HCT116 (cell line): ENCODE data around the gene WNT5B. TPM values are rescaled to one million over a fixed set of nuclear protein-coding genes. Genes with fewer than 3 reads are reported as not detected.

Experiments used
- ATAC-seq: fragments of 200-7000 bp; cut with Tn5 transposase; 2 replicates; pipeline ENCODE4 v1.9.1; 2020; ENCODE audit warnings: mild to moderate bottlenecking, moderate library complexity
- BruUV-seq: library from RNA; stranded (reverse); fragments of 400-500 nt; replicated peaks from 2 replicates; lab custom pipeline; 2021; lab: Mats Ljungman, UMichigan
- CTCF ChIA-PET: fragments of 300-600 bp; sonication (Branson Sonifier 250); formaldehyde crosslinking; loops from one replicate; lab custom pipeline; 2021; ENCODE audit warnings: antibody characterized with exemption; lab: Charles Lee
- POLR2A ChIA-PET: fragments of 300-600, 350-600 bp; sonication (Branson Sonifier 250); formaldehyde crosslinking; loops from one replicate; lab custom pipeline; 2021; ENCODE audit warnings: antibody characterized with exemption; lab: Charles Lee
- RAD21 ChIA-PET, 2 experiments: fragments of 300-600 bp; sonication (Branson Sonifier 250); formaldehyde crosslinking; loops; one replicate each; lab custom pipeline; 2023; ENCODE audit warnings: low total read pairs in 2 of 2; ENCODE audit not compliant: uncharacterized antibody in 2 of 2, unreplicated experiment in 2 of 2, low non-redundant PET in 1 of 2; lab: Charles Lee
- DNase-seq: peaks from one replicate; pipeline ENCODE4 v3.0.0-alpha.2; 2010; ENCODE audit warnings: low read depth, low spot score
- H2AFZ ChIP-seq: fragments of 200-600 bp; shearing (Covaris generic), sonication (generic); 2 replicates; pipeline ENCODE4 v1.6.1; 2017; ENCODE audit warnings: low read depth, mixed run types, mixed read lengths, antibody characterized with exemption, low read length; ENCODE audit not compliant: poor library complexity, severe bottlenecking
- H3K27ac ChIP-seq: 2 replicates; pipeline ENCODE4 v1.5.1; 2012; ENCODE audit warnings: low read depth, low read length
- H3K27me3 ChIP-seq: fragments of 200-600 bp; sonication (generic); 2 replicates; pipeline ENCODE4 v1.6.1; 2016; ENCODE audit warnings: mixed run types, low read length, mixed read lengths; ENCODE audit not compliant: insufficient read depth
- H3K36me3 ChIP-seq, 2 experiments: fragments of 200-500 bp in 1 of 2; fragments of 200-600 bp in 1 of 2; sonication (Bioruptor generic) in 1 of 2; sonication (generic) in 1 of 2; 2 replicates each; pipeline versions ENCODE4 v1.5.1 to v1.6.1; 2014 to 2016; ENCODE audit warnings: low read length in 2 of 2, inconsistent platforms in 1 of 2, mixed read lengths in 1 of 2, mixed run types in 1 of 2; ENCODE audit not compliant: insufficient read depth in 2 of 2, control insufficient read depth in 1 of 2
- H3K4me1 ChIP-seq, 2 experiments: fragments of 200-600 bp in 1 of 2; sonication (generic) in 1 of 2; 2 replicates each; pipeline versions ENCODE4 v1.5.1 to v1.6.1; 2012 to 2017; ENCODE audit warnings: low read length in 2 of 2, inconsistent platforms in 1 of 2, mild to moderate bottlenecking in 1 of 2, mixed read lengths in 1 of 2, mixed run types in 1 of 2, moderate library complexity in 1 of 2; ENCODE audit not compliant: insufficient read depth in 2 of 2, control insufficient read depth in 1 of 2
- H3K4me2 ChIP-seq: fragments of 200-600 bp; sonication (generic); 2 replicates; pipeline ENCODE4 v1.6.1; 2017; ENCODE audit warnings: mixed run types, low read length, mixed read lengths
- H3K4me3 ChIP-seq, 2 experiments: fragments of 200-600 bp in 1 of 2; sonication (generic) in 1 of 2; replicated peaks in 1 of 2; 2 replicates each; pipeline ENCODE4 v1.5.1; 2011 to 2016; ENCODE audit warnings: low read length in 2 of 2, control low read depth in 1 of 2, low read depth in 1 of 2, mild to moderate bottlenecking in 1 of 2, mixed read lengths in 1 of 2, mixed run types in 1 of 2
- H3K79me2 ChIP-seq: fragments of 200-600 bp; sonication (generic); 2 replicates; pipeline ENCODE4 v1.6.1; 2017; ENCODE audit warnings: mild to moderate bottlenecking, mixed run types, low read length, moderate library complexity, mixed read lengths; ENCODE audit not compliant: insufficient read depth
- H3K9ac ChIP-seq: fragments of 200-600 bp; sonication (generic); 2 replicates; pipeline ENCODE4 v1.6.1; 2016; ENCODE audit warnings: low read length, mixed read lengths
- H3K9me2 ChIP-seq: fragments of 200-600 bp; sonication (generic), shearing (Covaris generic); 2 replicates; pipeline ENCODE4 v1.6.1; 2017; ENCODE audit warnings: mixed run types, mild to moderate bottlenecking, moderate library complexity; ENCODE audit not compliant: insufficient read depth
- H3K9me3 ChIP-seq, 2 experiments: fragments of 200-500 bp in 1 of 2; fragments of 200-600 bp in 1 of 2; sonication (Bioruptor generic) in 1 of 2; sonication (generic) in 1 of 2; 2 replicates each; pipeline ENCODE4 v1.6.1; 2014 to 2017; ENCODE audit warnings: low read length in 2 of 2, mixed read lengths in 2 of 2, inconsistent platforms in 1 of 2, low read depth in 1 of 2, mild to moderate bottlenecking in 1 of 2, mixed run types in 1 of 2, moderate library complexity in 1 of 2; ENCODE audit not compliant: control insufficient read depth in 1 of 2, insufficient read depth in 1 of 2
- H4K20me1 ChIP-seq: fragments of 200-600 bp; sonication (generic), shearing (Covaris generic); 2 replicates; pipeline ENCODE4 v1.6.1; 2017; ENCODE audit warnings: mixed run types, mild to moderate bottlenecking, moderate library complexity; ENCODE audit not compliant: insufficient read depth
- CBX3 ChIP-seq: IDR thresholded peaks from 2 replicates; pipeline ENCODE4 v1.6.1; 2012; ENCODE audit warnings: low read depth
- CEBPB ChIP-seq: IDR thresholded peaks from 2 replicates; pipeline ENCODE4 v1.6.1; 2012; ENCODE audit warnings: low read depth
- ELF1 ChIP-seq: IDR thresholded peaks from 2 replicates; pipeline ENCODE4 v1.6.1; 2012; ENCODE audit warnings: low read depth, borderline replicate concordance
- EZH2 ChIP-seq: fragments of 200-600 bp; sonication (generic); IDR thresholded peaks from 2 replicates; pipeline ENCODE4 v1.6.1; 2017; ENCODE audit warnings: antibody characterized with exemption, mixed run types
- EZH2phosphoT487 ChIP-seq: fragments of 200-600 bp; IDR thresholded peaks from 2 replicates; pipeline ENCODE4 v1.6.1; 2018; ENCODE audit warnings: antibody characterized with exemption, borderline replicate concordance
- JUND ChIP-seq: IDR thresholded peaks from 2 replicates; pipeline ENCODE4 v1.6.1; 2012
- RAD21 ChIP-seq: IDR thresholded peaks from 2 replicates; pipeline ENCODE4 v1.6.1; 2012; ENCODE audit warnings: low read depth, mild to moderate bottlenecking
- SIN3A ChIP-seq: IDR thresholded peaks from 2 replicates; pipeline ENCODE4 v1.6.1; 2012; ENCODE audit warnings: low read depth
- SP1 ChIP-seq: IDR thresholded peaks from 2 replicates; pipeline ENCODE4 v1.6.1; 2012; ENCODE audit warnings: low read depth
- YY1 ChIP-seq: IDR thresholded peaks from 2 replicates; pipeline ENCODE4 v1.6.1; 2011; ENCODE audit warnings: low read length, low read depth, moderate library complexity, mild to moderate bottlenecking; ENCODE audit not compliant: insufficient replicate concordance; ENCODE audit errors: extremely low read depth
- ZNF274 ChIP-seq: fragments of 200-500 bp; sonication (Bioruptor generic); IDR thresholded peaks from 2 replicates; pipeline ENCODE4 v1.6.1; 2014; ENCODE audit warnings: mild to moderate bottlenecking, low read depth, low read length, inconsistent platforms
- intact Hi-C: fragments of 100-400 bp; cut with micrococcal nuclease; formaldehyde crosslinking; loops from 2 replicates; pipeline ENCODE4 v1.10.0; 2022
- total RNA-seq: library from RNA; stranded (reverse); gene quantifications from one replicate; pipeline ENCODE4 v1.2.1, GENCODE V29; 2021; ENCODE audit not compliant: unreplicated experiment
- TF ChIP-seq, protein P1 (sequence below): IDR thresholded peaks from 2 replicates; pipeline ENCODE4 v1.6.1; 2011; ENCODE audit warnings: mild to moderate bottlenecking, low read length, moderate library complexity; ENCODE audit not compliant: insufficient replicate concordance; ENCODE audit errors: extremely low read depth
- TF ChIP-seq, protein P2 (sequence below): IDR thresholded peaks from 2 replicates; pipeline ENCODE4 v1.6.1; 2012; ENCODE audit warnings: low read depth
- TF ChIP-seq, protein P3 (sequence below), 3 experiments: fragments of 200-600 bp in 1 of 3; sonication (generic) in 1 of 3; IDR thresholded peaks in 2 of 3; conservative IDR thresholded peaks in 1 of 3; 2 replicates each; pipeline ENCODE4 v1.5.1; 2012 to 2017; ENCODE audit warnings: low read depth in 2 of 3, low read length in 2 of 3, antibody characterized with exemption in 1 of 3, borderline replicate concordance in 1 of 3, control low read depth in 1 of 3, mild to moderate bottlenecking in 1 of 3, mixed read lengths in 1 of 3, mixed run types in 1 of 3, moderate library complexity in 1 of 3; ENCODE audit not compliant: insufficient read depth in 1 of 3
- TF ChIP-seq, protein P4 (sequence below): IDR thresholded peaks from 2 replicates; pipeline ENCODE4 v1.6.1; 2012
- TF ChIP-seq, protein P5 (sequence below): IDR thresholded peaks from 2 replicates; pipeline ENCODE4 v1.6.1; 2012

Gene WNT5B
- total RNA-seq, 1 experiment from 2014 or later = 0.52 TPM

DNA sequence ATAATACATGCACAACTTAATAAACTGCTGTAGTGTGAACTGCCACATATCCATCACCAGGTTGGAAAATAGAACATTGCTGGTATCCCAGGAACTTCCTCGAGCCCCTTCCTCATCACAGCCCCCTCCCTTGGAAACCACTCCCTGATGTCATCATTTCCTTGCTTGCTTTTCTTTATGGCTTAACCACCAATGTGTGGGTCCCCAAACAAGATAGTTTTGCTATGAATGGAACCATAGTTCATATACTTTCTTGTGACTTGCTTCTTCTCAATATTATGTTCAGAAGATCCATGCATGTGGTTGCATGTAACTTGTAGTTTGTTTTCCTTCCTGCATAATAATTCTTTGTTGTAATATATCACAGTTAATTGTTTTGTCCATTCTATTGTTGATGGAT is 8.9 kb upstream of the WNT5B start (continued):
- TF ChIP-seq, protein P1, sequence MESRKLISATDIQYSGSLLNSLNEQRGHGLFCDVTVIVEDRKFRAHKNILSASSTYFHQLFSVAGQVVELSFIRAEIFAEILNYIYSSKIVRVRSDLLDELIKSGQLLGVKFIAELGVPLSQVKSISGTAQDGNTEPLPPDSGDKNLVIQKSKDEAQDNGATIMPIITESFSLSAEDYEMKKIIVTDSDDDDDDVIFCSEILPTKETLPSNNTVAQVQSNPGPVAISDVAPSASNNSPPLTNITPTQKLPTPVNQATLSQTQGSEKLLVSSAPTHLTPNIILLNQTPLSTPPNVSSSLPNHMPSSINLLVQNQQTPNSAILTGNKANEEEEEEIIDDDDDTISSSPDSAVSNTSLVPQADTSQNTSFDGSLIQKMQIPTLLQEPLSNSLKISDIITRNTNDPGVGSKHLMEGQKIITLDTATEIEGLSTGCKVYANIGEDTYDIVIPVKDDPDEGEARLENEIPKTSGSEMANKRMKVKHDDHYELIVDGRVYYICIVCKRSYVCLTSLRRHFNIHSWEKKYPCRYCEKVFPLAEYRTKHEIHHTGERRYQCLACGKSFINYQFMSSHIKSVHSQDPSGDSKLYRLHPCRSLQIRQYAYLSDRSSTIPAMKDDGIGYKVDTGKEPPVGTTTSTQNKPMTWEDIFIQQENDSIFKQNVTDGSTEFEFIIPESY = no peak
- TF ChIP-seq SP1 (no peak), EZH2 (no peak), JUND (no peak)
- TF ChIP-seq, all 23 proteins: peak for 0

DNA sequence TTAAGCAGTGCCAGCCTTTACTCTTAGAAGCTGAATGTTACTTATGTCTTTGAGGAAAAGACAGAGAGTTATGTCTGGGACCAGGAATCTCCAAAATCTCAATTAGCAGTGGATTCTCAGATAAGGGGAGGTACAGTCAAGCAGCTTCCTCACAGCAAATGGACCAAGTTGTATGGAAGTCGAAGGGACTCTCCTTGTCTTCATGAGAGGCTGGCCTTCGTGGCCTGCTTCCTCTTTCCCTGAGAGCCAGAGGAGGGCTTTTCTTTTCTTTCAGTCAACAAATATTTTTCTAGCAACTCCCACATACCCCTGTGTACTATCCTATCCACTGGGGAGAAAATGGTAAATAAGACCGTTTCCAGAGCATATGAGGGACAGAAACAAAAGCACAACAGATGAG is 6.6 kb upstream of the WNT5B start:
- ChIA-PET RAD21 (no interaction called here), POLR2A (no interaction called here), CTCF (no interaction called here)
- H3K79me2 ChIP-seq = no peaks in the 10 kb centered on the region
- H3K4me1 ChIP-seq = no peaks in the 10 kb centered on the region
- H3K36me3 ChIP-seq = no peaks in the 10 kb centered on the region
- no peak overlapping the region for H3K9ac ChIP-seq
- no peak overlapping the region for H3K27ac ChIP-seq
- intact Hi-C loops = no loop called here
- BruUV-seq = no TSS peak
- H3K9me2 ChIP-seq = no peaks in the 10 kb centered on the region
- H4K20me1 ChIP-seq = no peaks in the 10 kb centered on the region
- H3K4me3 ChIP-seq = no peak overlapping the region
- no peak overlapping the region for H2AFZ ChIP-seq
- ATAC-seq = no peak
- no peaks in the 10 kb centered on the region for H3K27me3 ChIP-seq
- H3K4me2 ChIP-seq = no peak overlapping the region
- no peaks in the 10 kb centered on the region for H3K9me3 ChIP-seq
- no peak for DNase-seq
- TF ChIP-seq ELF1 (no peak), EZH2 (no peak), RAD21 (no peak), CEBPB (no peak), YY1 (no peak), EZH2phosphoT487 (no peak), CBX3 (no peak), ZNF274 (no peak), SIN3A (no peak)
- TF ChIP-seq, protein P2, sequence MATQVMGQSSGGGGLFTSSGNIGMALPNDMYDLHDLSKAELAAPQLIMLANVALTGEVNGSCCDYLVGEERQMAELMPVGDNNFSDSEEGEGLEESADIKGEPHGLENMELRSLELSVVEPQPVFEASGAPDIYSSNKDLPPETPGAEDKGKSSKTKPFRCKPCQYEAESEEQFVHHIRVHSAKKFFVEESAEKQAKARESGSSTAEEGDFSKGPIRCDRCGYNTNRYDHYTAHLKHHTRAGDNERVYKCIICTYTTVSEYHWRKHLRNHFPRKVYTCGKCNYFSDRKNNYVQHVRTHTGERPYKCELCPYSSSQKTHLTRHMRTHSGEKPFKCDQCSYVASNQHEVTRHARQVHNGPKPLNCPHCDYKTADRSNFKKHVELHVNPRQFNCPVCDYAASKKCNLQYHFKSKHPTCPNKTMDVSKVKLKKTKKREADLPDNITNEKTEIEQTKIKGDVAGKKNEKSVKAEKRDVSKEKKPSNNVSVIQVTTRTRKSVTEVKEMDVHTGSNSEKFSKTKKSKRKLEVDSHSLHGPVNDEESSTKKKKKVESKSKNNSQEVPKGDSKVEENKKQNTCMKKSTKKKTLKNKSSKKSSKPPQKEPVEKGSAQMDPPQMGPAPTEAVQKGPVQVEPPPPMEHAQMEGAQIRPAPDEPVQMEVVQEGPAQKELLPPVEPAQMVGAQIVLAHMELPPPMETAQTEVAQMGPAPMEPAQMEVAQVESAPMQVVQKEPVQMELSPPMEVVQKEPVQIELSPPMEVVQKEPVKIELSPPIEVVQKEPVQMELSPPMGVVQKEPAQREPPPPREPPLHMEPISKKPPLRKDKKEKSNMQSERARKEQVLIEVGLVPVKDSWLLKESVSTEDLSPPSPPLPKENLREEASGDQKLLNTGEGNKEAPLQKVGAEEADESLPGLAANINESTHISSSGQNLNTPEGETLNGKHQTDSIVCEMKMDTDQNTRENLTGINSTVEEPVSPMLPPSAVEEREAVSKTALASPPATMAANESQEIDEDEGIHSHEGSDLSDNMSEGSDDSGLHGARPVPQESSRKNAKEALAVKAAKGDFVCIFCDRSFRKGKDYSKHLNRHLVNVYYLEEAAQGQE = no peak
- TF ChIP-seq, protein P1 = no peak
- TF ChIP-seq, protein P3, sequence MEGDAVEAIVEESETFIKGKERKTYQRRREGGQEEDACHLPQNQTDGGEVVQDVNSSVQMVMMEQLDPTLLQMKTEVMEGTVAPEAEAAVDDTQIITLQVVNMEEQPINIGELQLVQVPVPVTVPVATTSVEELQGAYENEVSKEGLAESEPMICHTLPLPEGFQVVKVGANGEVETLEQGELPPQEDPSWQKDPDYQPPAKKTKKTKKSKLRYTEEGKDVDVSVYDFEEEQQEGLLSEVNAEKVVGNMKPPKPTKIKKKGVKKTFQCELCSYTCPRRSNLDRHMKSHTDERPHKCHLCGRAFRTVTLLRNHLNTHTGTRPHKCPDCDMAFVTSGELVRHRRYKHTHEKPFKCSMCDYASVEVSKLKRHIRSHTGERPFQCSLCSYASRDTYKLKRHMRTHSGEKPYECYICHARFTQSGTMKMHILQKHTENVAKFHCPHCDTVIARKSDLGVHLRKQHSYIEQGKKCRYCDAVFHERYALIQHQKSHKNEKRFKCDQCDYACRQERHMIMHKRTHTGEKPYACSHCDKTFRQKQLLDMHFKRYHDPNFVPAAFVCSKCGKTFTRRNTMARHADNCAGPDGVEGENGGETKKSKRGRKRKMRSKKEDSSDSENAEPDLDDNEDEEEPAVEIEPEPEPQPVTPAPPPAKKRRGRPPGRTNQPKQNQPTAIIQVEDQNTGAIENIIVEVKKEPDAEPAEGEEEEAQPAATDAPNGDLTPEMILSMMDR (IDR thresholded peaks at IDR 0.05 in 2 of 3, conservative IDR thresholded peaks at IDR 0.05 in 1 of 3; ENCODE audit: borderline replicate concordance in 1 of 3, insufficient read depth in 1 of 3, low read depth in 2 of 3, low read length in 2 of 3) = no peak
- TF ChIP-seq, protein P4, sequence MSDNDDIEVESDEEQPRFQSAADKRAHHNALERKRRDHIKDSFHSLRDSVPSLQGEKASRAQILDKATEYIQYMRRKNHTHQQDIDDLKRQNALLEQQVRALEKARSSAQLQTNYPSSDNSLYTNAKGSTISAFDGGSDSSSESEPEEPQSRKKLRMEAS = no peak
- TF ChIP-seq, protein P5, sequence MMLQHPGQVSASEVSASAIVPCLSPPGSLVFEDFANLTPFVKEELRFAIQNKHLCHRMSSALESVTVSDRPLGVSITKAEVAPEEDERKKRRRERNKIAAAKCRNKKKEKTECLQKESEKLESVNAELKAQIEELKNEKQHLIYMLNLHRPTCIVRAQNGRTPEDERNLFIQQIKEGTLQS = no peak
